SIG-M5 treated with dmso at 0.1 percent for 504 hours (cell line): Measurements from ENCODE around the gene ALS2.
"Not testable (repeated sequence)": the region's sequence is repeated elsewhere in the genome, so short reads cannot be mapped to it uniquely, and the experiment has no call there.

Experiments used
- DNase-seq: peaks from one replicate; lab custom pipeline; 2025; ENCODE audit not compliant: unreplicated experiment; lab: John Stamatoyannopoulos, UW

ALS2 gene

GRCh38 chr2:201794294-201794693 is 13.6 kb upstream of the ALS2 start:
- no peak for DNase-seq

GRCh38 chr2:201793631-201794030 is 12.9 kb upstream of the ALS2 start:
- no peak for DNase-seq

- DNase-seq: no peak
Observed at GRCh38 chr2:201790989-201791388, 10.3 kb upstream of the ALS2 start.

- no peak for DNase-seq
Observed at GRCh38 chr2:201790291-201790690, 9.6 kb upstream of the ALS2 start.

GRCh38 chr2:201789395-201789794 is 8.7 kb upstream of the ALS2 start:
- no peak for DNase-seq

GRCh38 chr2:201788371-201788770 is 7.6 kb upstream of the ALS2 start:
- DNase-seq: no peak

- DNase-seq: no peak
Observed at GRCh38 chr2:201786471-201786870, 5.7 kb upstream of the ALS2 start.

GRCh38 chr2:201785135-201785534 is 4.4 kb upstream of the ALS2 start:
- DNase-seq: no peak

- no peak for DNase-seq
Observed at GRCh38 chr2:201784563-201784962, 3.8 kb upstream of the ALS2 start.

- DNase-seq: no peak
Observed at GRCh38 chr2:201781557-201782051, 871 bp upstream of the ALS2 start.

GRCh38 chr2:201779901-201780673 is 646 bp downstream of the ALS2 start:
- DNase-seq: peak; percentile 34

- no peak for DNase-seq
Observed at GRCh38 chr2:201777869-201778268, 2.9 kb downstream of the ALS2 start.

- DNase-seq: no peak
Observed at GRCh38 chr2:201777043-201777442, 3.7 kb downstream of the ALS2 start.

GRCh38 chr2:201775326-201775725 is 5.4 kb downstream of the ALS2 start:
- DNase-seq: no peak

- DNase-seq: no peak
Observed at GRCh38 chr2:201774546-201774945, 6.2 kb downstream of the ALS2 start.

GRCh38 chr2:201773990-201774389 is 6.7 kb downstream of the ALS2 start:
- DNase-seq: no peak

GRCh38 chr2:201769666-201770373 is 10.9 kb downstream of the ALS2 start:
- DNase-seq: no peak

- DNase-seq: no peak
Observed at GRCh38 chr2:201768918-201769317, 11.8 kb downstream of the ALS2 start.

GRCh38 chr2:201765799-201766198 is 14.9 kb downstream of the ALS2 start:
- DNase-seq: no peak

GRCh38 chr2:201764469-201764868 is 16.3 kb downstream of the ALS2 start:
- DNase-seq: not testable (repeated sequence)

- DNase-seq: no peak
Observed at GRCh38 chr2:201761101-201761500, 19.6 kb downstream of the ALS2 start.

GRCh38 chr2:201759567-201759966 is 21.2 kb downstream of the ALS2 start:
- no peak for DNase-seq
